H54 (cell line): ENCODE results near the gene PZP.
"Not testable (repeated sequence)": the region's sequence is repeated elsewhere in the genome, so short reads cannot be mapped to it uniquely, and the experiment has no call there.

Source experiments
- DNase-seq: peaks from one replicate; pipeline ENCODE4 v3.0.0; 2011; ENCODE audit warnings: low spot score, mixed read lengths; ENCODE audit not compliant: insufficient read length
- FAIRE-seq: peaks from 3 replicates; lab custom pipeline; 2011; peaks lifted over from hg19 to GRCh38; lab: Jason Lieb, UNC
- POLR2A ChIP-seq: IDR thresholded peaks from 2 replicates; pipeline ENCODE4 v1.6.1; 2011; ENCODE audit warnings: low read depth, mild to moderate bottlenecking, low read length

Gene PZP

DNA sequence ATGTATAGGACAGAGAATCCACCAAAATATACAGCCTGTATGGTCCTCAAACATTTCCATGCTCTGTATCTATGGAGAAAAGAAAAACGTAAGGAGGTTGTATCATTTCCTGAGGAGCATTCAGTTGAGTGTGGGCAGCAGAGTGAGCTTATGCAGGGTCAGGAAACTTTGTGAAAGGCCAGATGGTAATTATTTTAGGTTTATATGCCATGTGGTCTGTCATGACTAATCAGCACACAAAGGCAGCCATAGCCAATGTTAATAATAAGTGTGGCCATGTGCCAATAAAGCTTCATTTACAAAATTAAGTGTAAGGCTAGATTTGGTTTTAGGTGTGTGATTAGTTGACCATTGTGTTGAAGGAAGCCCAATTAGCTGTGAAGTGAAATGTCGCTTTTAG, 59.3 kb downstream of the PZP start:
- TF ChIP-seq POLR2A: no peak
- FAIRE-seq (no peak), DNase-seq (no peak)

DNA sequence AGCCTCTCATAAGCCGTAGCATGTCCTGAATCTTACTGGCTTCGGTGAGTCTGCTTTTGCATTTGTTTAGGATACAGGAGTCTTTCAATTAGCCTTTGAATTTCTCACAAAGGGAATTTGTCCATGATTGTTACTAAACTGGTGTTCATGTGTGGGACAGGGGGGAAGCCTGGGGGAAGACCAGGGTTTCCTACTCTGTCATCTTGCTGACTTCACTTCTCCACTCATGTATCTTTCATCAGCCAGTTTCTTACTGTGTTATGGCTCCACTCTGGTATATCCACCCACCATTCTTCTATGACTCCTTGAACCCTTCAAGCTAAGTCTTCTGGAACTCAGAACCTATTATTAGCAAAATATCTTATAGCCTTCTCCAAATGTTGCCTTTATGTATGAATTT, 60.7 kb downstream of the PZP start:
- DNase-seq (no peak), FAIRE-seq (no peak)
- no peak for TF ChIP-seq POLR2A

DNA sequence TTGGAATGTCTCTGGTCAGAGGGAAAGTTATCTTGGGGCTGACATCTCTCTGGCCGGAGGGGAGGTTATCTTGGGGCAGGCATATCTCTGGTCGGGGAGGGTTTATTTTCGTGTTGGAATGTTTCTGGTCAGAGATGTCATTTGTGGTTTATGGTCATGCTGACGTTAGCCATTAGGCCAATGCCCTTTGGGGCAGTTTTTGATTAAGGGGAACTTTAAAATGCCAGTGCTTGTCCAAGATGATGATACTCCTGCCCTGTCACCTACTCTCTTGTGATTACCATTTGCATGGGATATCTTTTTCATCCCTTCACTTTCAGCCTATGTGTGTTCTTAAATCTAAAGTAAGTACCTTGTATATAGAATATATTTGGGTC, 63.5 kb downstream of the PZP start:
- no peak for TF ChIP-seq POLR2A
- no peak for DNase-seq
- FAIRE-seq: no peak

DNA sequence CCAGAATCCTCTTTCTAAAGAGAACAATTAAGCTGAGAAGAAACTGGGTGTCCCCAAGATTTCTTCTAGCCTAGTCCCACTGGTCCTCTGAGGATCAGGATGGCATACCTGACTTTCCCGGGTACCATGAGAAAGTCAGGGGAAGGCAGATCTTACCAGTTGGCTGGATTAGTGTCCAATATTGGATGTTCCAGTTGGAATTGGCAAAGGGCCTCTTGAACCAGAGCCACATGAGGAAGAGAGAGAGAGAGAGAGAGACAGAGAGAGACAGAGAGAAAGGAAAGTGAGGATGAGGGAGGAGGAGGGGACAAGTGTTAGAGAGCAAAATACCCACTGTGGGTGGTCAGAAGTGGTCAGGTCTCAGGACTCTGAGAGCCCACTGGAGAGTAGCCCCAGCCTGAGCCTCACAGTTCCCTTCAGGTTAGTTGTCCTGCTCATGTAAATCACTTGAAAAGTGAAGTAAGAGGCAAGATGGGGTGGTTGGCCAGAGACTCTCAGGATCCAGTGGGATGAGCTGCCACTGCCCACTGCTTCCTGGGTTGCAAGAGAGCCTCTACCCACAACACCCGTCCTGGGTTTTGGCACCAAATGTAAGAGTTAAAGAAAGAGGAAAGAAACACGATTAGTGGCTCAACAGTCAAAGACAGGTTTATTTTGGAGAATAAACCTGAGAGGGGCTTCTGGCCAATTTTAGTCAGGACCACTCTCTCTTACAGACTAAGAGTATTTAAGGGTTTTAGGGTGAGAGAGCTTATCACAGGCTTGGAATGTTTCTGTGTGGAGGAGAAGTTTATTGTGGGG, 64.1 kb downstream of the PZP start:
- no peak for TF ChIP-seq POLR2A
- DNase-seq (no peak), FAIRE-seq (no peak)

DNA sequence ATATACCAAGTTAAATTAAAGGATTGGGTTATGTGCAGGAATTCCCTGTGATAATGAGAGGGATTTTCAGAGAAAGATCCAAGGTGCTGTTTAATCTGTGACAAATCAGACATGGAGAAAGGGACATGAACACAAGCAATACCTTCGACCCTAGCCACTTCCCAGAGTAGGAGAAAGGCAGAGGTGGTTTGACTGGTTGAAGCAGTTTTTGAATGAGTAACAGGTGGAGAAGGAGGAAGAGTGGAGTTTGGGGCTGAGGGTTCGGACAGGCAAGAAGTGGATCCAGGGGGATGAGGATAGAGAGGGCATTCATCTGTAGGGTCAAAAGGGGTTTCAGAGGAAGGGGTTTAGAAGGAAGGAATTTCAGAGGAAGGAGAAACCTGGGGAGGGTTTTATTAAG, 65.1 kb downstream of the PZP start:
- no peak for FAIRE-seq
- DNase-seq: no peak
- TF ChIP-seq POLR2A: no peak

DNA sequence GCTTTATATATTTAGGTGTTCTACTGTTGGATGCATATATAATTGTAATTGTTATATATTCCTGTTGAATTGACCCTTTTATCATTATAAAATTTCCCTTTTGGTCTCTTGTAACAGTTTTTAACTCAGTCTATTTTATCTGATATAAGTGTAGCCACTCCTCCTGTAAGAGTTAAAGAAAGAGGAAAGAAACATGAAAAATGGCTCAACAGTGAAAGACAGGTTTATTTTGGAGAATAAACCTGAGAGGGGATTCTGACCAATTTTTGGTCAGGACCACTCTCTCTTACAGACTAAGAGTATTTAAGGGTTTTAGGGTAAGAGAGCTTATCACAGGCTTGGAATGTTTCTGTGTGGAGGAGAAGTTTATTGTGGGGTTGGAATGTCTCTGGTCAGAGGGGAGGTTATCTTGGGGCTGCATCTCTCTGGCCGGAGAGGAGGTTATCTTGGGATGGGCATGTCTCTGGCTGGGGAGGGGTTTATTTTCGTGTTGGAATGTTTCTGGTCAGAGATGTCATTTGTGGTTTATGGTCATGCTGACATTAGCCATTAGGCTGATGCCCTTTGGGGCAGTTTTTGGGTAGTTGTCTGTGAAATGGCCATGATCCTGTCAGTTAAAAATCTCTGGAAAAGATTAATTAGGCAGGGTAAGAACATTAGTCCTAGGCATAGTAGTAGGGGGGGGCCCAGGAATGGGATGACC, 68.5 kb downstream of the PZP start:
- not testable (repeated sequence) for FAIRE-seq, DNase-seq

DNA sequence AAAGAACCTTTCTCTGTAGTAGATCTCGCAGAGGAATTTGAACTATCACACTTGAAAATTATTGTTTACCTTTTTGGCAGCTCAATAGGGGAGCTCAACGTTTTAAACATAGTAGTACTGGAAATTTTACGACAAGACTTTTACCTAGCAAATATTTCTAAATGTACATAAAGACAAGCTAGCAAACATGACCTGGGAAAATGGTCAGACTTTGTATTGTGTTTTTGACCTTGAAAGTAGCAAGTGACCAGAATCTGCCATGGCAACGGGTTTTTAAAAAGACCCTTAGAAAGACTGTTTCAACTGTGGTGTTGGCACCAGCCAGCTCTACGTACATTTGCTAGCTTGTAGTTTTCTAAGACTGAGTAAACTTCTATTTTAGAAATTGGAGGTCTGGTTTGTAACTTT, 72.3 kb downstream of the PZP start:
- FAIRE-seq (no peak), DNase-seq (no peak)
- TF ChIP-seq POLR2A: no peak

DNA sequence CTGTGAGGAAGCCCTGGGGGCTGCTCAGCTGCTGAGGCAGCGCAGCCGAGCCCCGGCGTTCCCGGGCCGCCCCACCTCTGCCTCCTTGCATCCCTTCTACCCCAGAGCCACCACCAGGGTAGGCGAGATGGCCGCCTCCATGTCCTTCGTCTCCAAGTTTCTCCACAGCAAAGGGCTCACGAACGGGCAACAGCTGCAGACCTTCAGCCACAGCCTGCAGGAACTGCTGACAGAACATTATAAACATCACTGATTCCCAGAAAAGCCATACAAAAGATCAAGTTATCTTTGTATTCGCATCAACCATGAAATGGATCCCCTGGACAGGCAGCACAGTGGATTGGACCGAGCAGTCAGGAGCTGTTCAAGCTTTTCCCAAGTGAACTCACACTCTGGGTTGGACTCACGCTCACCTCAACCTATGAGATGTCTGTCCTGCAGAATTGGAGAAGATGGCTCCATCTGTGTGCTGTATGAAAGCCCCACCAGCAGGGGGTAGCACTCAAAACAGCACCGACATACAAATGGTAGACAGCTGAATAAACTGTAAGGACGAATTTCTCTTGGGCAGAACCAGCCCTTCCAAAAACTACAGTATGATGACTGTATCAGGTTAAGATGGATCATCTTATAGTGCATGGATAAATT, 73.1 kb downstream of the PZP start:
- no peak for TF ChIP-seq POLR2A
- DNase-seq: no peak
- no peak for FAIRE-seq

DNA sequence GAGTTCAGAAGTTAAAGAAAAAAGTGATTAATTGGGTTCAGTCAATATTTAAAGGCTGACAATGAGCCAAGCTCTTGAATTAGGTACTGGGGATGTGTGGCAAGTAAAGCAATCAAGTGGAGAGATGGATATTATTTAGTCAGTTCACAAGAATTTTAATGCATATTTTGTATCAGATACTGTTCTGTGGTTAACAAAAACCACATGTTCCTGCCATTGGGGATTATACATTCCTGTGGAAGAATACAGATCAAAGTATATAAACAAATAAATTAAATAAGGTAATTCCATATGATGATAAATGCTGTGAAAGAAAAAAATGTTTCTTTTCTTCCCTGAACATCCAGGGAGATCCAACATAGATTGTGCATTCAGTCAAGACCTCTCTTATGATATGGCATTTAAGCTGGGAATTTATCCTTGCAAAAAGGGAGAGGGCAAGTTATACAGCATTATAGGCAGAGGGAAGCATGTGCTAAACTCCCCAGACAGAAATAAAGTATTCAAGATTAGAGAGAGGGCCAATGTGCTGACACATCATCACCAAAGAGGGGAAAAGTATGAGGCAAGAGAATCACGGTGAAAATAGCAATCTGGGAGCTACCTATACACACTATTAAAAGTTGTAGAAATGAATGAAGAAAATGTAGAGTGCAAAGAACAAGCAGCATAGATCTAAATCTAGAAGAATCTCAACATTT, 74.8 kb downstream of the PZP start:
- no peak for TF ChIP-seq POLR2A
- DNase-seq: no peak
- no peak for FAIRE-seq

DNA sequence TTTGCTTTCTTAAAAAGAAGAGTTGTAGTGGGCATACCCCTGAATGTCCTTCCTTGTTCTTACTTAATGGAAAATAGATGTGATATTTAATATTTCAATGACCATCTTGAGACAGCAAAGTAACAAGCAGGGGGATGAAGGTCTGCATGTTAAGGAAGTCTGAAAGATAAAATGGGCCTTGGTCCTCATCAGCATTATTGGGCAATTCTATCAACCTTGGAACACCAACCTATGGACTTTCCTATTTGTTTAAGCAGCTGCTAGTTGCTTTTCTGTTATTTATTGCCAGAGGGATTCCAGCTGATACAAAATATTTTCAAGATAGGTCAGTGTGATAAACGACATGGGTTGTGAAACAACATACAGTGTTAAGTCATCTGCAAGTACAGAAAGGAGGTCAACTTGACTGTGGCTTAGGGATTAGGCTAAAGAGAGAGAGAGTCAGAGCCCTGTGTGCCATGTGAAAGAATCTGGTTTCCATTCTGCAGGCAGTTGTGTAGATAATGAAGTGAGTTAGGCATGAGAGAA, 76.1 kb downstream of the PZP start:
- DNase-seq: no peak
- no peak for FAIRE-seq
- TF ChIP-seq POLR2A: no peak

DNA sequence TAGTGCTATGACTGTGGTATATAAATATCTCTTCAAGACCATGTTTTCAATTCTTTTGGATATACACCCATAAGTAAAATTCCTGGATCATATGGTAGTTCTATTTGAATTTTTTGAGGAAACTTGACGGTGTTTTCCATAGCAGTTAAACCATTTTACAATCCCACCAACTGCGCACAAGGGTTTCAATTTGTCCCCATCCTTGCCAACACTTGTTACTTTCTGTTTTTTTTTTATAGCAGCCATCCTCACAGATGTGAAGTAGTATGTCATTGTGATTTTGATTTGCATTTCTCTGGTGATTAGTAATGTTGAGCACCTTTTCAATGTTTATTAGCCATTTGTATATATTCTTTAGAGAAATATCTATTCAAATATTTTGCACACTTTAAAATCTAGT, 78.0 kb downstream of the PZP start:
- DNase-seq (no peak), FAIRE-seq (no peak)
- TF ChIP-seq POLR2A: no peak

DNA sequence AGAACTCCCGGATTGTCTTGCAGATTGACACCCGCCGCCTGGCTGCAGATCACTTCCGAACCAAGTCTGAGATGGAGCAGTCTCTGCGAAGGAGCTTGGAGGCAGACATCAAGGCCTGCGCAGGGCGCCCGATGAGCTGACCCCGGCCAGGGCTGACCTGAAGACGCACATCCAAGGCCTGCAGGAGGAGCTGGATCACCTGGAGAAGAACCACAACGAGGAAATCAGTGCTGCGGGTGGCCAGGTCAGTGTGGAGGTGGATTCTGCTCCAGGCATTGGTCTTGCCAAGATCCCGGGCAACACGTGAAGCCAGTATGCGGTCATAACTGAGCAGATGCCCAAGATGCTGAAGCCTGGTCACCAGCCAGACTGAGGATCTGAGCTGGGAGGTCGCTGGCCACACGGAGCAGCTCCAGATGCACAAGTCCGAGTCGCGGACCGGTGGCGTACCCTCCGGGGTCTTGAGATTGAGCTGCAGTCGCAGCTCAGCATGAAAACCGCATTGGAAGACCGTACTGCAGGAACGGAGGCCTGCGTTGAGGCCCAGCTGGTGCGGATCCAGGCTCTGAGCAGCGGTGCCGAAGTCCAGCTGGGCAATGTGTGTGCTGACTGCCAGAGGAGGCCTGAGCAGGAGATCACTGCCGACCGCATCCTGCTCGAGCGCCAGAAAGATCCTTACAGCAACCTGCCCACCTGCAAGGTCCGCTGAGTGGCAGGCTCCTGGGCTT, 80.1 kb downstream of the PZP start:
- FAIRE-seq: no peak
- DNase-seq: no peak
- TF ChIP-seq POLR2A: no peak

DNA sequence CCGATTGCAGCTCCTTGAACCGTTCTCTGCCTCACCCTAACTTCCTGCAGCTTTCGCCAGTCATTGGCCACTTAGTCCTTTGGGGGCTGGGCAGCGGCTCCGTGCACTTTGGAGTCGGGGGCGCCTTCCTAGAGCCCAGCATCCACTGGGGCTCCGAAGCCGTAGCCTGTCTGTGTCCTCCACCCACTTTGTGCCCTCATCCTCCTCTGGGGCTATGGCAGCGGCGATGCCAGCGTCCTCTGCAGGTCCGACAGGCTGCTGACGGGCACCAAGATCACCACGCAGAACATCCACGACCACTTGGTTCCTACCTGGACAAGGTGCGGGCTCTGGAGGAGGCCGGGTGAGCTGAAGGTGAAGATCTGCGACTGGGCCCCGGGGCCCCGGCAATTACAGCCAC, 80.7 kb downstream of the PZP start:
- no peak for FAIRE-seq
- no peak for TF ChIP-seq POLR2A

More for the DNA sequence above, 80.7 kb downstream of the PZP start:
- DNase-seq: no peak
